Endothelial cell of umbilical vein (primary cell): ENCODE data around the gene UFD1. TPM values are rescaled to one million over a fixed set of nuclear protein-coding genes. Genes with fewer than 3 reads are reported as not detected.

Source experiments
- BruUV-seq: library from RNA; stranded (reverse); fragments of 400-500 nt; replicated peaks from 2 replicates; lab custom pipeline; 2021; lab: Mats Ljungman, UMichigan
- CTCF ChIA-PET: fragments of 300-600, 350-600 bp; sonication (Branson Sonifier 250); formaldehyde crosslinking; loops from one replicate; lab custom pipeline; 2021; ENCODE audit warnings: antibody characterized with exemption, inconsistent platforms; lab: Charles Lee
- POLR2A ChIA-PET: fragments of 300-600, 350-600 bp; sonication (Branson Sonifier 250); formaldehyde crosslinking; loops from one replicate; lab custom pipeline; 2021; ENCODE audit warnings: antibody characterized with exemption, inconsistent platforms; lab: Charles Lee
- DNase-seq: peaks from one replicate; pipeline ENCODE4 v3.0.0-alpha.2; 2011; ENCODE audit warnings: low read depth, low spot score
- FAIRE-seq: peaks from 2 replicates; lab custom pipeline; 2011; peaks lifted over from hg19 to GRCh38; lab: Jason Lieb, UNC
- H2AFZ ChIP-seq: 2 replicates; pipeline ENCODE4 v1.6.0; 2012; ENCODE audit warnings: low read depth, low read length, control low read depth, inconsistent platforms
- H3K27ac ChIP-seq: 2 replicates; pipeline ENCODE4 v1.5.1; 2011; ENCODE audit warnings: low read depth, mild to moderate bottlenecking, control low read depth, low read length, moderate library complexity; ENCODE audit not compliant: insufficient read depth
- H3K27me3 ChIP-seq, 2 experiments: 2 replicates each; pipeline versions ENCODE4 v1.6.0 to v1.6.1; 2011; ENCODE audit warnings: low read length in 2 of 2, mixed read lengths in 1 of 2; ENCODE audit not compliant: control insufficient read depth in 2 of 2, insufficient read depth in 2 of 2
- H3K36me3 ChIP-seq, 2 experiments: 2 replicates in 1 of 2; 3 replicates in 1 of 2; pipeline ENCODE4 v1.5.1; 2011; ENCODE audit warnings: low read length in 2 of 2, mild to moderate bottlenecking in 1 of 2, moderate library complexity in 1 of 2; ENCODE audit not compliant: control insufficient read depth in 2 of 2, insufficient read depth in 2 of 2; ENCODE audit errors: extremely low read depth in 1 of 2
- H3K4me1 ChIP-seq: 3 replicates; pipeline ENCODE4 v1.5.1; 2011; ENCODE audit warnings: mild to moderate bottlenecking, low read length; ENCODE audit not compliant: control insufficient read depth, insufficient read depth; ENCODE audit errors: extremely low read depth
- H3K4me2 ChIP-seq: 2 replicates; pipeline ENCODE4 v1.6.1; 2011; ENCODE audit warnings: low read length, control low read depth, mixed read lengths; ENCODE audit not compliant: insufficient read depth
- H3K4me3 ChIP-seq, 3 experiments: fragments of 200-600 bp in 1 of 3; sonication (generic), shearing (Covaris generic) in 1 of 3; replicated peaks in 1 of 3; 2 replicates each; pipeline ENCODE4 v1.5.1; 2011 to 2016; ENCODE audit warnings: control low read depth in 3 of 3, low read length in 3 of 3, mild to moderate bottlenecking in 2 of 3, inconsistent platforms in 1 of 3, low read depth in 1 of 3, moderate library complexity in 1 of 3; ENCODE audit not compliant: insufficient read depth in 1 of 3
- H3K79me2 ChIP-seq: 2 replicates; pipeline ENCODE4 v1.6.0; 2012; ENCODE audit warnings: low read length, inconsistent platforms; ENCODE audit not compliant: control insufficient read depth, insufficient read depth
- H3K9ac ChIP-seq: replicated peaks from 2 replicates; pipeline ENCODE3; 2011; ENCODE audit warnings: low read length, control low read depth; ENCODE audit not compliant: insufficient read depth; ENCODE audit errors: extremely low read depth
- H3K9me1 ChIP-seq: replicated peaks from 3 replicates; pipeline ENCODE4 v1.6.0; 2011; ENCODE audit warnings: mild to moderate bottlenecking, low read length; ENCODE audit not compliant: control insufficient read depth, insufficient read depth; ENCODE audit errors: extremely low read depth
- H3K9me3 ChIP-seq: replicated peaks from 2 replicates; pipeline ENCODE4 v1.5.1; 2012; ENCODE audit warnings: low read length, inconsistent platforms; ENCODE audit not compliant: control insufficient read depth, insufficient read depth
- H4K20me1 ChIP-seq: replicated peaks from 2 replicates; pipeline ENCODE3; 2011; ENCODE audit warnings: mild to moderate bottlenecking, low read length; ENCODE audit not compliant: control insufficient read depth, insufficient read depth; ENCODE audit errors: extremely low read depth
- CTCF ChIP-seq, 2 donors: IDR thresholded peaks; 1 replicate in 1 of 2; 2 replicates in 1 of 2; pipeline ENCODE4 v1.5.1; 2011; ENCODE audit warnings: low read length in 2 of 2, mild to moderate bottlenecking in 2 of 2, moderate library complexity in 2 of 2, control low read depth in 1 of 2, inconsistent platforms in 1 of 2, low read depth in 1 of 2; ENCODE audit not compliant: insufficient read depth in 1 of 2; ENCODE audit errors: extremely low read depth in 1 of 2
- EZH2 ChIP-seq: IDR thresholded peaks from 2 replicates; pipeline ENCODE4 v1.6.1; 2012; ENCODE audit warnings: borderline replicate concordance, low read depth, mild to moderate bottlenecking, moderate library complexity, low read length, inconsistent platforms; ENCODE audit not compliant: severe bottlenecking
- FOS ChIP-seq: IDR thresholded peaks from 2 replicates; pipeline ENCODE4 v1.6.1; 2011; ENCODE audit warnings: mild to moderate bottlenecking, low read length, moderate library complexity, borderline replicate concordance; ENCODE audit not compliant: insufficient read depth
- GATA2 ChIP-seq: IDR thresholded peaks from 2 replicates; pipeline ENCODE4 v1.7.0; 2011; ENCODE audit warnings: low read depth, mild to moderate bottlenecking, moderate library complexity, mixed read lengths, low read length; ENCODE audit not compliant: insufficient read length, insufficient read depth
- JUN ChIP-seq: IDR thresholded peaks from 2 replicates; pipeline ENCODE4 v1.6.1; 2011; ENCODE audit warnings: borderline replicate concordance, low read depth; ENCODE audit not compliant: insufficient read length, insufficient read depth
- MAX ChIP-seq: IDR thresholded peaks from 2 replicates; pipeline ENCODE4 v1.6.1; 2011; ENCODE audit not compliant: insufficient read depth, insufficient read length
- MYC ChIP-seq: IDR thresholded peaks from one replicate; pipeline ENCODE4 v1.6.1; 2011; ENCODE audit warnings: mild to moderate bottlenecking, low read depth, low read length
- POLR2A ChIP-seq: IDR thresholded peaks from 2 replicates; pipeline ENCODE4 v1.6.1; 2012; ENCODE audit warnings: low read depth, mild to moderate bottlenecking, control low read depth, low read length
- POLR2AphosphoS5 ChIP-seq: IDR thresholded peaks from 2 replicates; pipeline ENCODE4 v1.6.1; 2012; ENCODE audit warnings: low read depth, mild to moderate bottlenecking, control low read depth, low read length, moderate library complexity; ENCODE audit not compliant: insufficient read depth
- dilution Hi-C: fragments of 300-500 bp; cut with MboI; formaldehyde crosslinking; loops from one replicate; pipeline ENCODE4 v1.15.0; 2019; ENCODE audit warnings: low sequenced_read_pairs; ENCODE audit not compliant: extremely low pct_ligation_motif_present
- intact Hi-C: fragments of 100-400 bp; cut with micrococcal nuclease; formaldehyde crosslinking; loops from one replicate; pipeline ENCODE4 v1.10.0; 2022
- polyA plus RNA-seq, 4 experiments: library from polyadenylated mRNA; depleted of rRNA in 3 of 4; stranded (reverse) in 3 of 4; unstranded in 1 of 4; fragments of >200 nt; gene quantifications; 2 replicates each; pipeline versions ENCODE4 v1.2.1 to v1.2.3, GENCODE V29; 2011 to 2012; ENCODE audit warnings: missing spikeins in 1 of 4
- total RNA-seq: library from RNA; stranded (reverse); gene quantifications from 2 replicates; pipeline ENCODE4 v1.2.3, GENCODE V29; 2021

Gene UFD1
- total and polyA plus RNA-seq, 2 donors (not counting 3 experiments of a cell fraction or from before 2014, with no cell fraction given): 127 to 228 TPM

DNA sequence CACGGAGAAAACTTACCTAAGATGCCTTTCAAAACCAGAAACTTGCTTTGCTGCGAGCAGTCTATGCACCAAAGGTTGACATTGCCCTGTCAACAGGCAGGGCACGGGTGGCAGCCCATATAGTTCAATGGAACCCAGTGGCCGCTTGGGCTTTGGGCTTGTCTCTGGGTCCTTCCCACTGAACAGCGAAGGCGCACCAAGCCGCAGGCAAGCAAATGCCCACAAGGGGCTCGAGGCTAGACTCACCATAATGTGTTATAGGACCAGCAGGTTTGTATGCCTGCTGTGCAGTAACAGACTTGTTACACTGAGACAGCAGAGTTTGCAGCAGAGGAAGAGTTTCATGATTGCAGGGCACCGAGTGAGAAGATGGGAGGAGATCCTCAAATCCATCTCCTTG is 24.9 kb upstream of the UFD1 start:
- no peak overlapping the region for H3K4me3 ChIP-seq
- DNase-seq (no peak), FAIRE-seq (no peak)
- BruUV-seq: no TSS peak
- H3K9ac ChIP-seq: no peak overlapping the region
- no peaks in the 10 kb centered on the region for H3K9me1 ChIP-seq
- no peak overlapping the region for H3K27ac ChIP-seq
- H3K27me3 ChIP-seq: no peaks in the 10 kb centered on the region
- no peak overlapping the region for H2AFZ ChIP-seq
- peak in 1 of 2 donors; percentile 15 for TF ChIP-seq CTCF (IDR thresholded peaks at IDR 0.05; ENCODE audit: extremely low read depth in 1 of 2, insufficient read depth in 1 of 2, low read depth in 1 of 2, low read length in 2 of 2)
- TF ChIP-seq MAX: no peak
- ChIA-PET POLR2A (no interaction called here), CTCF (interaction anchor here (1.9 kb wide), 1 partner anchor 8 kb away, joined by 6 read pairs; no protein-coding TSS in a partner anchor)
- no peaks in the 10 kb centered on the region for H4K20me1 ChIP-seq
- no peaks in the 10 kb centered on the region for H3K79me2 ChIP-seq
- H3K4me2 ChIP-seq: no peak overlapping the region
- dilution Hi-C loops: no loop called here
- H3K36me3 ChIP-seq: no peaks in the 10 kb centered on the region
- H3K4me1 ChIP-seq: no peaks in the 10 kb centered on the region
- H3K9me3 ChIP-seq: no peaks in the 10 kb centered on the region
- intact Hi-C loops: no loop called here

DNA sequence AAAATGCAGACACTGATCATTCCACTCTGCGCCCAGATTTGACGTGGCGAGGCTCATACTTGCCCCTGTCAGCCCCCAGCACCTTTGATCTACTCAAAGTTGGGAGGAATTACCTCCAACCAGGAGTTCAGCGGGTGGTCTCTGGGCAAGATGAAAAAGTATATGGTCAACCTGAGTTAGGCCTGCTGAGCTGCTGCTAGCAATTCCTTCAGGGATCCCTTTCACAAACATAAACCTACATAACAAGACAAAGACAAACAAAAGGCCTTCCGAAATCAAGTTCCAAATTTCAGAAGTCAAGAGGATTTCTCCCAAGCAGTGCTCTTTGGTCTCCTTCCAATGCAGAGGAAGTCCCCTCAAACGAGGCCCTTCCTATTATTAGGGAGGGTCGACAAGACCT is 24.4 kb upstream of the UFD1 start:
- POLR2A ChIA-PET: no interaction called here
- no peaks in the 10 kb centered on the region for H3K79me2 ChIP-seq
- CTCF ChIA-PET: interaction anchor here (1.6 to 3.3 kb wide), 2 partner anchors 102 to 126 kb away, joined by 3 to 29 read pairs; no protein-coding TSS in a partner anchor
- no peaks in the 10 kb centered on the region for H3K27me3 ChIP-seq
- H3K9ac ChIP-seq: no peak overlapping the region
- no TSS peak for BruUV-seq
- no peak overlapping the region for H3K27ac ChIP-seq
- intact Hi-C loops: no loop called here
- no peak overlapping the region for H2AFZ ChIP-seq
- no peaks in the 10 kb centered on the region for H3K4me1 ChIP-seq
- no peaks in the 10 kb centered on the region for H3K9me3 ChIP-seq
- no peak overlapping the region for H3K4me3 ChIP-seq
- no peaks in the 10 kb centered on the region for H3K36me3 ChIP-seq
- TF ChIP-seq POLR2A (no peak), JUN (no peak), MAX (no peak), EZH2 (no peak), FOS (no peak), MYC (no peak), POLR2AphosphoS5 (no peak), GATA2 (no peak), CTCF (IDR thresholded peaks at IDR 0.05; ENCODE audit: extremely low read depth in 1 of 2, insufficient read depth in 1 of 2, low read depth in 1 of 2, low read length in 2 of 2) (no peak)
- H3K4me2 ChIP-seq: no peak overlapping the region
- H4K20me1 ChIP-seq: no peaks in the 10 kb centered on the region
- DNase-seq: no peak
- H3K9me1 ChIP-seq: no peaks in the 10 kb centered on the region
- dilution Hi-C loops: no loop called here
- FAIRE-seq: no peak
